A549 (cell line): Measurements from ENCODE around the gene TRIM9. TPM values are rescaled to one million over a fixed set of nuclear protein-coding genes. Genes with fewer than 3 reads are reported as not detected.

ENCODE experiments used
- ATAC-seq, 2 experiments: fragments of 200-7000 bp in 1 of 2; fragments of >200 bp in 1 of 2; cut with Nextera tagmentation in 1 of 2; cut with Tn5 transposase in 1 of 2; 3 replicates each; pipeline versions ENCODE4 v1.8.0 to v1.9.1; 2018 to 2020; ENCODE audit warnings: mild to moderate bottlenecking in 1 of 2, moderate library complexity in 1 of 2
- CTCF ChIA-PET: fragments of 300-600 bp; sonication (Branson Sonifier 250); formaldehyde crosslinking; extraction: SDS; loops from one replicate; lab custom pipeline; 2021; ENCODE audit warnings: antibody characterized with exemption, inconsistent platforms; lab: Yijun Ruan, JAX
- POLR2A ChIA-PET: fragments of 350-600 bp; formaldehyde crosslinking; extraction: SDS; loops from one replicate; lab custom pipeline; 2021; ENCODE audit warnings: antibody characterized with exemption, inconsistent platforms; lab: Yijun Ruan, JAX
- DNase-seq, 2 experiments: peaks; one replicate each; pipeline versions ENCODE4 v3.0.0 to v3.0.0-alpha.2; 2011 to 2016; ENCODE audit warnings: low read depth in 1 of 2, low spot score in 1 of 2
- FAIRE-seq: peaks from 2 replicates; lab custom pipeline; 2011; peaks lifted over from hg19 to GRCh38; lab: Jason Lieb, UNC
- H3K27ac ChIP-seq, 2 experiments: fragments of >200 bp; sonication (Bioruptor Twin); formaldehyde crosslinking; 3 replicates each; pipeline ENCODE4 v1.5.1; 2016 to 2017
- H3K4me1 ChIP-seq: fragments of >200 bp; sonication (Bioruptor Twin); formaldehyde crosslinking; 3 replicates; pipeline ENCODE4 v1.6.1; 2016
- H3K4me2 ChIP-seq: fragments of >200 bp; sonication (Bioruptor Twin); formaldehyde crosslinking; 3 replicates; pipeline ENCODE4 v1.6.1; 2016
- H3K4me3 ChIP-seq: fragments of >200 bp; sonication (Bioruptor Twin); formaldehyde crosslinking; 3 replicates; pipeline ENCODE4 v1.5.1; 2016
- H3K9me3 ChIP-seq: fragments of >200 bp; sonication (Bioruptor Twin); formaldehyde crosslinking; 3 replicates; pipeline ENCODE4 v1.6.1; 2016
- ATOH8 ChIP-seq: fragments of 250-450 bp; sonication (Bioruptor Pico); IDR thresholded peaks from 2 replicates; pipeline ENCODE4 v1.5.0; 2020; ENCODE audit warnings: low read depth, mild to moderate bottlenecking, moderate library complexity
- CBX2 ChIP-seq: fragments of 200-600 bp; sonication (generic); IDR thresholded peaks from 2 replicates; pipeline ENCODE4 v1.6.1; 2016; ENCODE audit warnings: low read depth, mild to moderate bottlenecking, borderline replicate concordance
- CBX8 ChIP-seq: fragments of 200-600 bp; sonication (generic); IDR thresholded peaks from 2 replicates; pipeline ENCODE4 v1.6.1; 2016
- CHD2 ChIP-seq: fragments of 150-350 bp; IDR thresholded peaks from 2 replicates; pipeline ENCODE4 v1.6.1; 2014; ENCODE audit warnings: low read length; ENCODE audit not compliant: partially characterized antibody
- CTCF ChIP-seq: fragments of >200 bp; sonication (Bioruptor Twin); formaldehyde crosslinking; IDR thresholded peaks from 3 replicates; pipeline ENCODE4 v1.5.1; 2016
- EHF ChIP-seq: fragments of 250-450 bp; sonication (Bioruptor Pico); IDR thresholded peaks from 2 replicates; pipeline ENCODE4 v1.5.0; 2020; ENCODE audit warnings: mild to moderate bottlenecking
- FOXS1 ChIP-seq: fragments of 250-450 bp; sonication (Bioruptor Pico); IDR thresholded peaks from 2 replicates; pipeline ENCODE4 v1.5.0; 2020; ENCODE audit warnings: mild to moderate bottlenecking, moderate library complexity
- GATA3 ChIP-seq: IDR thresholded peaks from 2 replicates; pipeline ENCODE4 v1.6.1; 2012; ENCODE audit warnings: borderline replicate concordance
- HES2 ChIP-seq: fragments of >200 bp; sonication (Bioruptor Twin); formaldehyde crosslinking; IDR thresholded peaks from 2 replicates; pipeline ENCODE4 v1.6.1; 2016
- HOXB13 ChIP-seq: fragments of 250-450 bp; sonication (Bioruptor Pico); IDR thresholded peaks from 2 replicates; pipeline ENCODE4 v1.5.0; 2020; ENCODE audit warnings: low read depth, mild to moderate bottlenecking, moderate library complexity
- HOXB5 ChIP-seq: fragments of 250-450 bp; sonication (Bioruptor Pico); IDR thresholded peaks from 2 replicates; pipeline ENCODE4 v1.5.0; 2020; ENCODE audit warnings: mild to moderate bottlenecking, moderate library complexity
- KDM1A ChIP-seq: fragments of 200-600 bp; sonication (generic); IDR thresholded peaks from 2 replicates; pipeline ENCODE4 v1.6.1; 2016; ENCODE audit warnings: low read depth, mild to moderate bottlenecking
- MAX ChIP-seq: IDR thresholded peaks from 2 replicates; pipeline ENCODE4 v1.6.1; 2012
- MYC ChIP-seq: IDR thresholded peaks from 2 replicates; pipeline ENCODE4 v1.6.1; 2012; ENCODE audit warnings: mild to moderate bottlenecking, inconsistent platforms, low read length, improper control_type of control experiment, borderline replicate concordance
- NFE2L2 ChIP-seq: fragments of 150-350 bp; conservative IDR thresholded peaks from 2 replicates; pipeline ENCODE4 v1.6.1; 2014; ENCODE audit warnings: low read length
- NPAS2 ChIP-seq: fragments of 250-450 bp; sonication (Bioruptor Pico); IDR thresholded peaks from 2 replicates; pipeline ENCODE4 v1.8.0; 2022; ENCODE audit warnings: mild to moderate bottlenecking, moderate library complexity, borderline replicate concordance
- PHF8 ChIP-seq: fragments of 200-600 bp; sonication (generic); IDR thresholded peaks from 2 replicates; pipeline ENCODE4 v1.6.1; 2016; ENCODE audit warnings: low read depth, mild to moderate bottlenecking, antibody characterized with exemption, moderate library complexity, borderline replicate concordance
- RARB ChIP-seq: fragments of 250-450 bp; sonication (Bioruptor Pico); IDR thresholded peaks from 2 replicates; pipeline ENCODE4 v1.8.0; 2021; ENCODE audit warnings: mild to moderate bottlenecking, moderate library complexity
- REST ChIP-seq: fragments of 200-600 bp; sonication (generic); IDR thresholded peaks from 2 replicates; pipeline ENCODE4 v1.6.1; 2016; ENCODE audit warnings: antibody characterized with exemption, mild to moderate bottlenecking, moderate library complexity
- RFX5 ChIP-seq: fragments of 450-650 bp; IDR thresholded peaks from 2 replicates; pipeline ENCODE4 v1.7.1; 2014; ENCODE audit warnings: antibody characterized with exemption, mild to moderate bottlenecking, moderate library complexity
- TFCP2L1 ChIP-seq: fragments of 250-450 bp; sonication (Bioruptor Pico); IDR thresholded peaks from 2 replicates; pipeline ENCODE4 v1.5.0; 2021; ENCODE audit warnings: mild to moderate bottlenecking
- TP53 ChIP-seq: fragments of 250-450 bp; sonication (Bioruptor Pico); IDR thresholded peaks from 2 replicates; pipeline ENCODE4 v1.5.0; 2021; ENCODE audit warnings: mild to moderate bottlenecking, moderate library complexity
- ZNF302 ChIP-seq: fragments of 250-450 bp; sonication (Bioruptor Pico); IDR thresholded peaks from 2 replicates; pipeline ENCODE4 v1.9.0; 2021; ENCODE audit warnings: inconsistent platforms, mild to moderate bottlenecking, moderate library complexity
- WGBS: methylation state at CpG from one replicate; pipeline ENCODE4 v1.1.6; 2017; ENCODE audit errors: missing lambda C conversion rate; 5-methylcytosine and 5-hydroxymethylcytosine counted together
- polyA plus RNA-seq, 4 experiments: library from polyadenylated mRNA; depleted of rRNA in 3 of 4; stranded (reverse); fragments of >200 nt; fragmentation: RNase III in 1 of 4; extraction: RNeasy Plus Mini Kit Qiagen cat#74134 plus additional on column Dnase treatment in 1 of 4; gene quantifications; 2 replicates in 3 of 4; 3 replicates in 1 of 4; pipeline ENCODE4 v1.2.3, GENCODE V29; 2011 to 2017

TRIM9 gene
- polyA plus RNA-seq, 2 of the 4 experiments (the other 2 are of a cell fraction), result 5.4 to 21.2 TPM

GRCh38 chr14:50979941-50980850, 114.7 kb downstream of the TRIM9 start:
- ChIA-PET POLR2A (no interaction called here), CTCF (interaction anchor here (0.6 to 1.4 kb wide), 2 partner anchors 25 to 1652 kb away, joined by 3 read pairs; no protein-coding TSS in a partner anchor)
- H3K4me1 ChIP-seq, result peaks cover 7% of the 10 kb centered on the region; the same call in 2 of the 3 replicates
- ATAC-seq (no peak), DNase-seq (no peak), FAIRE-seq (no peak)
- WGBS, result 66% methylated on average over 5 of the region's 5 CpGs
- no peak overlapping the region for H3K4me2 ChIP-seq
- no peak overlapping the region for H3K27ac ChIP-seq
- TF ChIP-seq NPAS2 (CRISPR knock-in tag), result no peak
- no peak for TF ChIP-seq REST
- TF ChIP-seq MYC, result no peak
- no peak for TF ChIP-seq NFE2L2
- TF ChIP-seq ZNF302 (CRISPR knock-in tag), result no peak
- TF ChIP-seq FOXS1 (CRISPR knock-in tag), result no peak
- no peak for TF ChIP-seq CHD2
- TF ChIP-seq HOXB5 (CRISPR knock-in tag), result no peak
- TF ChIP-seq HES2, result no peak
- TF ChIP-seq RFX5, result no peak
- no peak for TF ChIP-seq ATOH8 (CRISPR knock-in tag)
- TF ChIP-seq CBX8, result no peak
- TF ChIP-seq MAX, result no peak
- no peak for TF ChIP-seq CTCF
- no peak for TF ChIP-seq GATA3
- no peak for TF ChIP-seq HOXB13
- no peak for TF ChIP-seq RARB
- TF ChIP-seq PHF8, result no peak
- TF ChIP-seq KDM1A, result no peak
- no peaks in the 10 kb centered on the region for H3K9me3 ChIP-seq
- H3K4me3 ChIP-seq, result no peak overlapping the region

- CTCF ChIA-PET, result interaction anchor here (0.6 to 1.4 kb wide), 3 partner anchors 13 to 1113 kb away, joined by 3 read pairs; no protein-coding TSS in a partner anchor
These were observed 116.0 kb downstream of the TRIM9 start for GRCh38 chr14:50978888-50979287.

More at GRCh38 chr14:50978888-50979287, 116.0 kb downstream of the TRIM9 start:
- FAIRE-seq (no peak), DNase-seq (no peak), ATAC-seq (no peak)
- H3K4me2 ChIP-seq, result no peak overlapping the region
- H3K4me1 ChIP-seq, result no peaks in the 10 kb centered on the region
- TF ChIP-seq TFCP2L1 (no peak), PHF8 (no peak), NPAS2 (CRISPR knock-in tag) (no peak), GATA3 (no peak), TP53 (CRISPR knock-in tag) (no peak), CBX2 (no peak), MAX (no peak), EHF (CRISPR knock-in tag) (no peak)
- H3K4me3 ChIP-seq, result no peak overlapping the region
- H3K9me3 ChIP-seq, result no peaks in the 10 kb centered on the region
- 84% methylated on average over 4 of the region's 4 CpGs for WGBS
- POLR2A ChIA-PET, result no interaction called here
- H3K27ac ChIP-seq, result no peak overlapping the region
